SK-N-SH treated with all-trans-retinoic acid at 6 μM for 48 hours (cell line): Measurements from ENCODE around the gene PPP2R2C.

Experiments used
- POU6F1 ChIP-seq: fragments of 250-450 bp; sonication (Bioruptor Pico); IDR thresholded peaks from 2 replicates; pipeline ENCODE4 v1.8.0; 2021; ENCODE audit warnings: low read depth, mild to moderate bottlenecking, moderate library complexity, borderline replicate concordance
- ZNF565 ChIP-seq: fragments of 450-650 bp; formaldehyde crosslinking; conservative IDR thresholded peaks from 2 replicates; pipeline ENCODE4 v1.5.0; 2020; ENCODE audit warnings: low read depth, mild to moderate bottlenecking, moderate library complexity

DNA sequence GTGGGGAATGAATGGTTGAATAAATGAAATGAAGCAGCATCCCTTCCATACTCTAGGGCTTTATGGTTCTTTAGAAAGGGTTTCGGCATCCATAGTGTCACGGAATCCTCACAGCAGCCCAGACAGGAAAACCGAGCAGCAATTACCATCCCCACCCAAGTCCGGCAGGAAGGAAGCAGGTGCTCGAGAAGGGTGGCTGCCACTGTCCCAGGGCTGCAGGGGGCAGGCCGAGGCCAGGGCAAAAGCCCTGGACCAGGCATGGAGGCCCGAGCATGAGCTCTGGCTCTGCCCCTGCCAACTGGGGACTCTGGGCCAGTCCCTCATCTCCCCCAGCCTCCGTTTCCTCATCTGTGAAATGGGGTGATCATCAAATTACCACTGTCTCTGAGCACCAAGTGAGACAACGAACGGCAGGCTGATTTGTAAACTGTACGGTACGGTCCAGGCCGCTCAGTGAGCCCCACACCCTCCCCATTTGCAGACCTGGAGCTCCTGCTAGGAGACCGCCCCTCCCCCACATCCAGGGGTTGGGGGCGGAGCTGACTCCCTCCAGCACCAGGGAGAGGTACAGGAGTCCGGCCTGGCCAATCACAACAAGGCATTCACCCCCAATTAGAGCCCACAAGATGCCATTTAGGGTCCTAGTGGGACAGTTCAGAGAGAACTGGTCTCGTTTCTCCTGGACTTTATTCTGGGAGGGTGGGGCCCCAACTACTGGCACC is 102.3 kb downstream of the PPP2R2C start:
- TF ChIP-seq POU6F1 (CRISPR knock-in tag): no peak
- no peak for TF ChIP-seq ZNF565 (CRISPR knock-in tag)
